K562 (cell line): Measurements from ENCODE around the gene DGCR8. TPM values are rescaled to one million over a fixed set of nuclear protein-coding genes. Genes with fewer than 3 reads are reported as not detected.
A peak's percentile ranks its signal among the peaks of the same experiment; 100 is the strongest.

ENCODE experiments used
- ATAC-seq: fragments of 200-7000 bp; cut with Tn5 transposase; 3 replicates; pipeline ENCODE4 v1.9.1; 2020; ENCODE audit warnings: moderate library complexity
- BruUV-seq: library from RNA; stranded (reverse); fragments of 400-500 nt; replicated peaks from 2 replicates; lab custom pipeline; 2021; lab: Mats Ljungman, UMichigan
- CTCF ChIA-PET: fragments of 300-600 bp; formaldehyde crosslinking; extraction: SDS; loops from one replicate; lab custom pipeline; 2021; ENCODE audit warnings: low intra/inter-chr PET ratio; lab: Yijun Ruan, JAX
- POLR2A ChIA-PET: fragments of 300-600, 350-650 bp; sonication (Branson Sonifier 250); formaldehyde crosslinking; extraction: SDS; loops from one replicate; lab custom pipeline; 2021; ENCODE audit warnings: antibody characterized with exemption, inconsistent platforms; lab: Yijun Ruan, JAX
- DNase-seq, 4 experiments: peaks; one replicate each; pipeline versions ENCODE4 v3.0.0 to v3.0.0-alpha.2; 2011 to 2018; ENCODE audit warnings: low spot score in 3 of 4, mixed read lengths in 3 of 4; ENCODE audit errors: extremely low read depth in 1 of 4
- FAIRE-seq: peaks from 2 replicates; lab custom pipeline; 2011; peaks lifted over from hg19 to GRCh38; lab: Jason Lieb, UNC
- H2AFZ ChIP-seq: 2 replicates; pipeline ENCODE4 v1.6.0; 2011; ENCODE audit warnings: low read depth, low read length, control low read depth, inconsistent platforms
- H3K27ac ChIP-seq: fragments of 200-600 bp; 3 replicates; pipeline ENCODE4 v1.8.0; 2011; ENCODE audit warnings: low read depth, mild to moderate bottlenecking, control low read depth, inconsistent platforms, low read length, moderate library complexity, mixed read lengths; ENCODE audit errors: extremely low read depth
- H3K27me3 ChIP-seq, 2 experiments: fragments of 300-600 bp in 1 of 2; 2 replicates in 1 of 2; 3 replicates in 1 of 2; pipeline versions ENCODE4 v1.6.0 to v1.8.0; 2011; ENCODE audit warnings: inconsistent platforms in 2 of 2, low read length in 2 of 2, mild to moderate bottlenecking in 1 of 2, mixed read lengths in 1 of 2, moderate library complexity in 1 of 2; ENCODE audit not compliant: control insufficient read depth in 2 of 2, insufficient read depth in 2 of 2
- H3K36me3 ChIP-seq: fragments of 300-600 bp; 3 replicates; pipeline ENCODE4 v1.8.0; 2011; ENCODE audit warnings: mild to moderate bottlenecking, low read length, inconsistent platforms; ENCODE audit not compliant: control insufficient read depth, insufficient read depth
- H3K4me1 ChIP-seq, 2 experiments: fragments of 200-600 bp in 1 of 2; replicated peaks in 1 of 2; 2 replicates in 1 of 2; 3 replicates in 1 of 2; pipeline versions ENCODE4 v1.5.1 to v1.8.0; 2011; ENCODE audit warnings: inconsistent platforms in 2 of 2, low read length in 2 of 2, mild to moderate bottlenecking in 1 of 2, mixed read lengths in 1 of 2, moderate library complexity in 1 of 2; ENCODE audit not compliant: control insufficient read depth in 2 of 2, insufficient read depth in 2 of 2
- H3K4me2 ChIP-seq: 2 replicates; pipeline ENCODE4 v1.6.1; 2011; ENCODE audit warnings: low read length, control low read depth, inconsistent platforms, mixed read lengths; ENCODE audit not compliant: insufficient read depth
- H3K4me3 ChIP-seq: fragments of 200-600 bp; sonication (generic), shearing (Covaris generic); 2 replicates; pipeline ENCODE4 v1.5.1; 2016; ENCODE audit warnings: control low read depth, inconsistent platforms
- H3K79me2 ChIP-seq: fragments of 200-600 bp; 3 replicates; pipeline ENCODE4 v1.8.0; 2011; ENCODE audit warnings: low read length, inconsistent platforms; ENCODE audit not compliant: control insufficient read depth, insufficient read depth
- H3K9ac ChIP-seq, 2 experiments: 2 replicates each; pipeline versions ENCODE4 v1.6.0 to v1.6.1; 2011; ENCODE audit warnings: low read depth in 2 of 2, low read length in 2 of 2, control low read depth in 1 of 2, inconsistent platforms in 1 of 2, mild to moderate bottlenecking in 1 of 2, mixed read lengths in 1 of 2; ENCODE audit not compliant: insufficient read depth in 1 of 2
- H3K9me1 ChIP-seq: one replicate; pipeline ENCODE4 v1.6.0; 2011; ENCODE audit warnings: inconsistent platforms, mild to moderate bottlenecking, low read length, moderate library complexity; ENCODE audit not compliant: control insufficient read depth, insufficient read depth
- H3K9me3 ChIP-seq: replicated peaks from 2 replicates; pipeline ENCODE4 v1.5.1; 2011; ENCODE audit warnings: low read depth, low read length, inconsistent platforms; ENCODE audit not compliant: control insufficient read depth, insufficient read depth
- H4K20me1 ChIP-seq: replicated peaks from 2 replicates; pipeline ENCODE4 v1.6.1; 2011; ENCODE audit warnings: low read length, inconsistent platforms, mixed read lengths; ENCODE audit not compliant: control insufficient read depth, insufficient read depth
- ARID4B ChIP-seq: sonication (generic); formaldehyde crosslinking; IDR thresholded peaks from 2 replicates; pipeline ENCODE4 v1.8.0; 2022; ENCODE audit warnings: mild to moderate bottlenecking, missing genetic modification reagents
- ETS2 ChIP-seq: IDR thresholded peaks from 2 replicates; pipeline ENCODE4 v1.6.1; 2016; ENCODE audit warnings: borderline replicate concordance, missing genetic modification characterization, mild to moderate bottlenecking, moderate library complexity, missing compliant biosample characterization; ENCODE audit not compliant: poor library complexity, severe bottlenecking
- GTF2A2 ChIP-seq: IDR thresholded peaks from 2 replicates; pipeline ENCODE4 v1.6.1; 2016; ENCODE audit warnings: mild to moderate bottlenecking, missing genetic modification characterization, missing compliant biosample characterization
- JUN ChIP-seq, 2 experiments: sonication (generic) in 1 of 2; formaldehyde crosslinking in 1 of 2; IDR thresholded peaks; 2 replicates each; pipeline versions ENCODE4 v1.6.1 to v1.8.0; 2012 to 2022; ENCODE audit warnings: borderline replicate concordance in 2 of 2, mild to moderate bottlenecking in 2 of 2, improper control_type of control experiment in 1 of 2, low read depth in 1 of 2, low read length in 1 of 2, missing genetic modification reagents in 1 of 2
- NBN ChIP-seq: fragments of 450-650 bp; IDR thresholded peaks from 2 replicates; pipeline ENCODE4 v1.6.1; 2016; ENCODE audit warnings: low read depth, mild to moderate bottlenecking
- NFYB ChIP-seq: IDR thresholded peaks from 2 replicates; pipeline ENCODE4 v1.6.1; 2011; ENCODE audit warnings: mild to moderate bottlenecking, moderate library complexity; ENCODE audit not compliant: insufficient read length; ENCODE audit errors: extremely low read depth
- RBM34 ChIP-seq: fragments of 200-400 bp; formaldehyde crosslinking; IDR thresholded peaks from 2 replicates; pipeline ENCODE4 v1.6.1; 2018; ENCODE audit warnings: low read length, borderline replicate concordance; ENCODE audit not compliant: insufficient read depth
- ZNF263 ChIP-seq: sonication (generic); formaldehyde crosslinking; IDR thresholded peaks from 2 replicates; pipeline ENCODE4 v1.8.0; 2022; ENCODE audit warnings: mild to moderate bottlenecking, missing genetic modification reagents, borderline replicate concordance
- ZNF274 ChIP-seq: IDR thresholded peaks from 2 replicates; pipeline ENCODE4 v1.6.1; 2011; ENCODE audit warnings: low read depth, mild to moderate bottlenecking, low read length, moderate library complexity, borderline replicate concordance
- ZNF398 ChIP-seq: fragments of 250-450 bp; sonication (Bioruptor Pico); IDR thresholded peaks from 2 replicates; pipeline ENCODE4 v1.8.0; 2021; ENCODE audit warnings: moderate library complexity, mild to moderate bottlenecking, inconsistent platforms
- ZNF668 ChIP-seq: fragments of 250-450 bp; sonication (Bioruptor Pico); IDR thresholded peaks from 2 replicates; pipeline ENCODE4 v1.8.0; 2022; ENCODE audit warnings: mild to moderate bottlenecking, inconsistent platforms
- WGBS: fragments of 100-300 bp; shearing (Covaris generic); methylation state at CpG from one replicate; pipeline ENCODE4 v1.1.6; 2016; ENCODE audit warnings: low coverage, mixed read lengths; ENCODE audit not compliant: insufficient coverage; ENCODE audit errors: missing lambda C conversion rate; 5-methylcytosine and 5-hydroxymethylcytosine counted together
- in situ Hi-C: fragments of 300-500 bp; cut with MboI; formaldehyde crosslinking; loops from 4 replicates; pipeline ENCODE4 v1.15.0; 2018; ENCODE audit warnings: inconsistent platforms, mixed read lengths
- intact Hi-C: fragments of 100-400 bp; cut with micrococcal nuclease; formaldehyde crosslinking; loops from 2 replicates; pipeline ENCODE4 v1.14.2; 2022
- polyA plus RNA-seq, 8 experiments: library from polyadenylated mRNA; depleted of rRNA in 4 of 8; stranded (reverse) in 5 of 8; unstranded in 3 of 8; fragments of >200 nt; fragmentation: Nextera tagmentation in 2 of 8; fragmentation: Illumina TruSeq in 1 of 8; extraction: Ambion mirVana in 2 of 8; extraction: Trizol in 1 of 8; gene quantifications; 2 replicates each; pipeline versions ENCODE4 v1.2.1 to v1.2.3, GENCODE V29; 2011 to 2014; ENCODE audit warnings: inconsistent platforms in 1 of 8, missing spikeins in 1 of 8
- total RNA-seq, 7 experiments: library from RNA; depleted of rRNA in 6 of 7; stranded (reverse); fragments of >200 nt in 6 of 7; fragmentation: Illumina TruSeq in 2 of 7; extraction: Trizol in 2 of 7; gene quantifications; 2 replicates each; pipeline versions ENCODE4 v1.2.1 to v1.2.3, GENCODE V29; 2011 to 2021; ENCODE audit warnings: low replicate concordance in 1 of 7

Gene DGCR8
- total and polyA plus RNA-seq, 9 of the 15 experiments (the other 6 are each of a cell fraction or from before 2014, with no cell fraction given), result 5.9 to 144 (median 80.1) TPM

GRCh38 chr22:20083891-20084546, 4.0 kb downstream of the DGCR8 start:
- peaks cover 16% of the 10 kb centered on the region for H3K9me1 ChIP-seq
- peak overlapping the region; percentile 73 to 90 for H3K9ac ChIP-seq
- peak overlapping the region; percentile 1; the same call in 1 of the 2 replicates for H3K4me3 ChIP-seq
- peak overlapping the region; percentile 76 for H3K27ac ChIP-seq
- FAIRE-seq, result peak; percentile 44
- CTCF ChIA-PET, result interaction anchor here (0.6 to 2.8 kb wide), 2 partner anchors 114 to 366 kb away, joined by 3 to 19 read pairs; no protein-coding TSS in a partner anchor
- H3K27me3 ChIP-seq, result no peaks in the 10 kb centered on the region
- POLR2A ChIA-PET, result interaction anchor here (0.6 to 19.4 kb wide), 24 partner anchors 9 to 328 kb away, joined by 3 to 513 read pairs (median 5); partner anchors contain the start of genes COMT, RANBP1, TANGO2 and TRMT2A
- H3K79me2 ChIP-seq, result peaks cover 90% of the 10 kb centered on the region
- WGBS, result 68% methylated on average over 10 of the region's 10 CpGs
- H3K4me1 ChIP-seq, result peaks cover 43 to 64% of the 10 kb centered on the region in 2 experiments
- peaks cover 33% of the 10 kb centered on the region for H4K20me1 ChIP-seq
- peak overlapping the region; percentile 76 for H3K4me2 ChIP-seq
- no TSS peak for BruUV-seq
- H3K9me3 ChIP-seq, result no peaks in the 10 kb centered on the region
- peaks cover 75% of the 10 kb centered on the region for H3K36me3 ChIP-seq
- intact Hi-C loops (no loop called here), in situ Hi-C loops (no loop called here)
- no peak for DNase-seq
- no peak overlapping the region for H2AFZ ChIP-seq
- no peak for ATAC-seq
- TF ChIP-seq ZNF398 (no peak), GTF2A2 (tag) (0 out of 2 replicates have a peak, but pooled peaks have one; percentile 7), JUN (IDR thresholded peaks at IDR 0.05; ENCODE audit: borderline replicate concordance, low read depth, low read length) (no peak), JUN (CRISPR knock-in tag; IDR thresholded peaks at IDR 0.05; ENCODE audit: borderline replicate concordance) (no peak), ARID4B (no peak), RBM34 (no peak), ZNF668 (no peak), NFYB (no peak), ETS2 (tag) (no peak), ZNF263 (CRISPR knock-in tag) (no peak), NBN (no peak), ZNF274 (no peak)
